GM12878 (cell line): ENCODE data around the gene NT5DC3. TPM values are rescaled to one million over a fixed set of nuclear protein-coding genes. Genes with fewer than 3 reads are reported as not detected.

Source experiments
- ATAC-seq: fragments of 200-7000 bp; cut with Tn5 transposase; 3 replicates; pipeline ENCODE4 v1.9.1; 2020; ENCODE audit warnings: mild to moderate bottlenecking, moderate library complexity
- BruUV-seq: library from RNA; stranded (reverse); fragments of 400-500 nt; replicated peaks from 2 replicates; lab custom pipeline; 2021; lab: Mats Ljungman, UMichigan
- CTCF ChIA-PET: fragments of 300-600 bp; sonication (Branson Sonifier 250); formaldehyde crosslinking; extraction: SDS; loops from one replicate; lab custom pipeline; 2021; ENCODE audit warnings: inconsistent platforms; lab: Yijun Ruan, JAX
- POLR2A ChIA-PET: fragments of 350-600 bp; formaldehyde crosslinking; extraction: SDS; loops from one replicate; lab custom pipeline; 2021; ENCODE audit warnings: inconsistent platforms; lab: Charles Lee
- RAD21 ChIA-PET: fragments of 300-600 bp; sonication (Branson Sonifier 250); formaldehyde crosslinking; loops from one replicate; lab custom pipeline; 2023; ENCODE audit warnings: antibody characterized with exemption; ENCODE audit not compliant: unreplicated experiment; lab: Charles Lee
- SMC1A ChIA-PET: fragments of 300-600 bp; sonication (Branson Sonifier 250); formaldehyde crosslinking; loops from one replicate; lab custom pipeline; 2023; ENCODE audit not compliant: unreplicated experiment, uncharacterized antibody; lab: Charles Lee
- DNase-seq: peaks from one replicate; pipeline ENCODE4 v3.0.0-alpha.2; 2011; ENCODE audit warnings: low read depth, low spot score
- FAIRE-seq: peaks from 3 replicates; lab custom pipeline; 2011; peaks lifted over from hg19 to GRCh38; lab: Jason Lieb, UNC
- H2AFZ ChIP-seq: 2 replicates; pipeline ENCODE4 v1.6.0; 2011; ENCODE audit warnings: low read depth, low read length, control low read depth; ENCODE audit not compliant: control insufficient read depth
- H3K27ac ChIP-seq: 2 replicates; pipeline ENCODE4 v1.5.1; 2011; ENCODE audit warnings: control low read depth; ENCODE audit not compliant: control insufficient read depth, insufficient read depth
- H3K27me3 ChIP-seq, 2 experiments: replicated peaks in 1 of 2; 2 replicates each; pipeline versions ENCODE4 v1.6.0 to v1.6.1; 2011; ENCODE audit warnings: low read length in 1 of 2; ENCODE audit not compliant: control insufficient read depth in 2 of 2, insufficient read depth in 2 of 2
- H3K36me3 ChIP-seq, 2 experiments: 2 replicates each; pipeline ENCODE4 v1.5.1; 2011; ENCODE audit warnings: low read length in 1 of 2; ENCODE audit not compliant: control insufficient read depth in 2 of 2, insufficient read depth in 2 of 2
- H3K4me1 ChIP-seq: 2 replicates; pipeline ENCODE4 v1.6.1; 2011; ENCODE audit warnings: mild to moderate bottlenecking, low read length, moderate library complexity, mixed read lengths; ENCODE audit not compliant: control insufficient read depth, insufficient read depth
- H3K4me2 ChIP-seq: 2 replicates; pipeline ENCODE4 v1.6.0; 2011; ENCODE audit warnings: control low read depth; ENCODE audit not compliant: control insufficient read depth, insufficient read depth
- H3K4me3 ChIP-seq: fragments of 200-600 bp; sonication (generic); 2 replicates; pipeline ENCODE4 v1.5.1; 2016
- H3K79me2 ChIP-seq: 2 replicates; pipeline ENCODE4 v1.6.0; 2011; ENCODE audit warnings: low read length; ENCODE audit not compliant: control insufficient read depth, insufficient read depth
- H3K9ac ChIP-seq: 2 replicates; pipeline ENCODE4 v1.8.0; 2011; ENCODE audit warnings: low read length, control low read depth, mixed read lengths; ENCODE audit not compliant: control insufficient read depth, insufficient read depth
- H3K9me3 ChIP-seq: replicated peaks from 3 replicates; pipeline ENCODE4 v1.5.1; 2011; ENCODE audit warnings: mild to moderate bottlenecking, low read length; ENCODE audit not compliant: control insufficient read depth, insufficient read depth
- H4K20me1 ChIP-seq: 2 replicates; pipeline ENCODE4 v1.6.0; 2011; ENCODE audit not compliant: control insufficient read depth, insufficient read depth
- CBFB ChIP-seq: IDR thresholded peaks from 2 replicates; pipeline ENCODE4 v1.6.1; 2016; ENCODE audit warnings: antibody characterized with exemption, low read depth
- ESRRA ChIP-seq: IDR thresholded peaks from 2 replicates; pipeline ENCODE4 v1.6.1; 2012; ENCODE audit warnings: mild to moderate bottlenecking, low read length, improper control_type of control experiment
- RELA ChIP-seq: fragments of 450-650 bp; IDR thresholded peaks from 2 replicates; pipeline ENCODE4 v1.8.0; 2014; ENCODE audit warnings: borderline replicate concordance; ENCODE audit not compliant: partially characterized antibody
- SIN3A ChIP-seq: IDR thresholded peaks from 2 replicates; pipeline ENCODE4 v1.6.1; 2012; ENCODE audit warnings: low read depth, low read length, improper control_type of control experiment
- SP1 ChIP-seq: IDR thresholded peaks from one replicate; pipeline ENCODE4 v1.6.1; 2011; ENCODE audit warnings: low read depth, low read length
- SUZ12 ChIP-seq: fragments of 200-600 bp; sonication (generic); IDR thresholded peaks from one replicate; pipeline ENCODE4 v1.6.1; 2018; ENCODE audit warnings: antibody characterized with exemption, mild to moderate bottlenecking; ENCODE audit not compliant: unreplicated experiment
- YBX1 ChIP-seq: fragments of 450-650 bp; IDR thresholded peaks from 2 replicates; pipeline ENCODE4 v1.6.1; 2016; ENCODE audit warnings: antibody characterized with exemption
- ZBTB4 ChIP-seq: fragments of 450-650 bp; formaldehyde crosslinking; IDR thresholded peaks from 2 replicates; pipeline ENCODE4 v1.4.0; 2022; ENCODE audit warnings: mild to moderate bottlenecking, moderate library complexity
- ZNF622 ChIP-seq: fragments of 450-650 bp; IDR thresholded peaks from 2 replicates; pipeline ENCODE4 v1.6.1; 2017; ENCODE audit warnings: mild to moderate bottlenecking, inconsistent platforms
- WGBS: methylation state at CpG from one replicate; pipeline ENCODE4 v1.1.6; 2016; ENCODE audit warnings: low lambda C conversion rate; ENCODE audit not compliant: insufficient replicate concordance, insufficient coverage; ENCODE audit errors: missing lambda C conversion rate; 5-methylcytosine and 5-hydroxymethylcytosine counted together
- in situ Hi-C: fragments of 300-500 bp; cut with MboI; formaldehyde crosslinking; loops from 9 replicates; pipeline ENCODE4 v1.14.3; 2018; ENCODE audit warnings: mixed read lengths
- intact Hi-C: fragments of 100-400 bp; cut with micrococcal nuclease; formaldehyde crosslinking; loops from one replicate; pipeline ENCODE4 v1.14.2; 2022; ENCODE audit not compliant: unreplicated experiment
- polyA plus RNA-seq, 11 experiments: library from polyadenylated mRNA; depleted of rRNA in 4 of 11; unstranded in 6 of 11; stranded (reverse) in 5 of 11; fragments of >200 nt; fragmentation: Nextera tagmentation in 4 of 11; fragmentation: Illumina TruSeq in 1 of 11; extraction: Ambion mirVana in 4 of 11; extraction: Trizol in 1 of 11; gene quantifications; 1 replicate in 1 of 11; 2 replicates in 10 of 11; pipeline versions ENCODE4 v1.2.1 to v1.2.3, GENCODE V29; 2011 to 2016; ENCODE audit warnings: inconsistent platforms in 2 of 11, missing spikeins in 2 of 11, low read depth in 1 of 11
- total RNA-seq, 4 experiments: library from RNA; depleted of rRNA in 3 of 4; stranded (reverse); fragments of >200 nt in 3 of 4; fragmentation: Illumina TruSeq in 1 of 4; extraction: Trizol in 1 of 4; gene quantifications; 2 replicates each; pipeline versions ENCODE4 v1.2.1 to v1.2.3, GENCODE V29; 2013 to 2021
- TF ChIP-seq, protein P1 (sequence below): fragments of 450-650 bp; IDR thresholded peaks from 2 replicates; pipeline ENCODE4 v1.6.1; 2016; ENCODE audit warnings: mild to moderate bottlenecking
- TF ChIP-seq, protein P2 (sequence below): fragments of 450-650 bp; IDR thresholded peaks from 2 replicates; pipeline ENCODE4 v1.6.1; 2017; ENCODE audit warnings: mild to moderate bottlenecking, moderate library complexity

NT5DC3 gene
- total and polyA plus RNA-seq, 10 of the 15 experiments (the other 5 are each of a cell fraction or from before 2014, with no cell fraction given), result 2.0 to 12.4 (median 5.9) TPM

DNA sequence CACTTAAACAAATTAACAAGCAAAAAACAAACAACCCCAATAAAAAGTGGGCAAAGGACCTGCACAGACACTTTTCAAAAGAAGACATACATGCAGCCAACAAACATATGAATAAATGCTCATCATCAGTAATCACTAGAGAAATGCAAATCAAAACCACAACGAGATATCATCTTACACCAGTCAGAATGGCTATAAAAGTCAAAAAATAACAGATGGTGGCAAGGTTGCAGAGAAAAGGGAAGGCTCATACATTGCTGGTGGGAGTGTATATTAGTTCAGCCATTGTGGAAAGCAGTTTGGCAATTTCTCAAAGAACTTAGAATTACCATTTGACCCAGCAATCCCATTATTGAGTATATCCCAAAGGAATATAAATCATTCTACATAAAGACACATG lies 34.6 kb upstream of the NT5DC3 start:
- peaks cover 12% of the 10 kb centered on the region for H3K4me1 ChIP-seq
- CTCF ChIA-PET, result interaction anchor here (1.0 to 10.6 kb wide), 2 partner anchors 235 to 486 kb away, joined by 3 to 239 read pairs; no protein-coding TSS in a partner anchor
- no peaks in the 10 kb centered on the region for H3K36me3 ChIP-seq
- H2AFZ ChIP-seq, result no peak overlapping the region
- H3K9me3 ChIP-seq, result no peaks in the 10 kb centered on the region
- DNase-seq, result no peak
- no peak overlapping the region for H3K9ac ChIP-seq
- TF ChIP-seq RELA, result no peak
- TF ChIP-seq ZBTB4 (CRISPR knock-in tag), result no peak
- TF ChIP-seq SP1, result no peak
- no peak for TF ChIP-seq SIN3A
- no peak for TF ChIP-seq ZNF622
- TF ChIP-seq SUZ12, result no peak
- TF ChIP-seq YBX1, result no peak
- TF ChIP-seq, protein P1, sequence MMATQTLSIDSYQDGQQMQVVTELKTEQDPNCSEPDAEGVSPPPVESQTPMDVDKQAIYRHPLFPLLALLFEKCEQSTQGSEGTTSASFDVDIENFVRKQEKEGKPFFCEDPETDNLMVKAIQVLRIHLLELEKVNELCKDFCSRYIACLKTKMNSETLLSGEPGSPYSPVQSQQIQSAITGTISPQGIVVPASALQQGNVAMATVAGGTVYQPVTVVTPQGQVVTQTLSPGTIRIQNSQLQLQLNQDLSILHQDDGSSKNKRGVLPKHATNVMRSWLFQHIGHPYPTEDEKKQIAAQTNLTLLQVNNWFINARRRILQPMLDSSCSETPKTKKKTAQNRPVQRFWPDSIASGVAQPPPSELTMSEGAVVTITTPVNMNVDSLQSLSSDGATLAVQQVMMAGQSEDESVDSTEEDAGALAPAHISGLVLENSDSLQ, result no peak
- no peak for TF ChIP-seq ESRRA
- TF ChIP-seq CBFB, result no peak
- TF ChIP-seq, protein P2, sequence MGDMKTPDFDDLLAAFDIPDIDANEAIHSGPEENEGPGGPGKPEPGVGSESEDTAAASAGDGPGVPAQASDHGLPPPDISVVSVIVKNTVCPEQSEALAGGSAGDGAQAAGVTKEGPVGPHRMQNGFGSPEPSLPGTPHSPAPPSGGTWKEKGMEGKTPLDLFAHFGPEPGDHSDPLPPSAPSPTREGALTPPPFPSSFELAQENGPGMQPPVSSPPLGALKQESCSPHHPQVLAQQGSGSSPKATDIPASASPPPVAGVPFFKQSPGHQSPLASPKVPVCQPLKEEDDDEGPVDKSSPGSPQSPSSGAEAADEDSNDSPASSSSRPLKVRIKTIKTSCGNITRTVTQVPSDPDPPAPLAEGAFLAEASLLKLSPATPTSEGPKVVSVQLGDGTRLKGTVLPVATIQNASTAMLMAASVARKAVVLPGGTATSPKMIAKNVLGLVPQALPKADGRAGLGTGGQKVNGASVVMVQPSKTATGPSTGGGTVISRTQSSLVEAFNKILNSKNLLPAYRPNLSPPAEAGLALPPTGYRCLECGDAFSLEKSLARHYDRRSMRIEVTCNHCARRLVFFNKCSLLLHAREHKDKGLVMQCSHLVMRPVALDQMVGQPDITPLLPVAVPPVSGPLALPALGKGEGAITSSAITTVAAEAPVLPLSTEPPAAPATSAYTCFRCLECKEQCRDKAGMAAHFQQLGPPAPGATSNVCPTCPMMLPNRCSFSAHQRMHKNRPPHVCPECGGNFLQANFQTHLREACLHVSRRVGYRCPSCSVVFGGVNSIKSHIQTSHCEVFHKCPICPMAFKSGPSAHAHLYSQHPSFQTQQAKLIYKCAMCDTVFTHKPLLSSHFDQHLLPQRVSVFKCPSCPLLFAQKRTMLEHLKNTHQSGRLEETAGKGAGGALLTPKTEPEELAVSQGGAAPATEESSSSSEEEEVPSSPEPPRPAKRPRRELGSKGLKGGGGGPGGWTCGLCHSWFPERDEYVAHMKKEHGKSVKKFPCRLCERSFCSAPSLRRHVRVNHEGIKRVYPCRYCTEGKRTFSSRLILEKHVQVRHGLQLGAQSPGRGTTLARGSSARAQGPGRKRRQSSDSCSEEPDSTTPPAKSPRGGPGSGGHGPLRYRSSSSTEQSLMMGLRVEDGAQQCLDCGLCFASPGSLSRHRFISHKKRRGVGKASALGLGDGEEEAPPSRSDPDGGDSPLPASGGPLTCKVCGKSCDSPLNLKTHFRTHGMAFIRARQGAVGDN, result no peak
- TF ChIP-seq, all 136 proteins: peak for 0
- Histone ChIP-seq H3K79me2 (no peaks in the 10 kb centered on the region), H4K20me1 (no peaks in the 10 kb centered on the region), H3K4me3 (no peak overlapping the region), H3K4me2 (no peak overlapping the region), H3K27me3 (no peaks in the 10 kb centered on the region), H3K27ac (no peak overlapping the region)
- ATAC-seq (no peak), FAIRE-seq (no peak)
- WGBS, result 0% methylated on average over 1 of the region's 1 CpG
- in situ Hi-C loops, result no loop called here
- ChIA-PET SMC1A (interaction anchor here (1.1 kb wide), 1 partner anchor 8 kb away, joined by 3 read pairs; no protein-coding TSS in a partner anchor), RAD21 (interaction anchor here (0.8 kb wide), 1 partner anchor 233 kb away, joined by 5 read pairs; no protein-coding TSS in a partner anchor), POLR2A (no interaction called here)
- no TSS peak for BruUV-seq
- intact Hi-C loops, result no loop called here
